ENCODE results near the gene SLC30A10. TPM values are rescaled to one million over a fixed set of nuclear protein-coding genes. Genes with fewer than 3 reads are reported as not detected.
"Not testable (repeated sequence)": the region's sequence is repeated elsewhere in the genome, so short reads cannot be mapped to it uniquely, and the experiment has no call there.

SLC30A10 gene
- total RNA-seq, 4 donors from 2014 or later = 0.63 to 1.4 TPM; not detected in 2

GRCh38 chr1:219906924-219907771, 21.2 kb downstream of the SLC30A10 start:
- 66 to 74% methylated on average over 5 of the region's 5 CpGs for WGBS, 2 donors
- DNase-seq (ENCODE audit: low spot score in 2 of 2) = no peak
- TF ChIP-seq EP300 (IDR thresholded peaks at IDR 0.05) (peak in 1 of 2 donors; percentile 8), POLR2A (IDR thresholded peaks at IDR 0.05) (no peak), CTCF (IDR thresholded peaks at IDR 0.05) (no peak)
- H3K27me3 ChIP-seq = no peaks in the 10 kb centered on the region
- H3K4me1 ChIP-seq = no peaks in the 10 kb centered on the region
- no peak overlapping the region for H3K4me3 ChIP-seq
- H3K36me3 ChIP-seq = no peaks in the 10 kb centered on the region
- no peak overlapping the region for H3K27ac ChIP-seq
- no peaks in the 10 kb centered on the region for H3K9me3 ChIP-seq

- H3K4me1 ChIP-seq; H3K27me3 ChIP-seq; H3K4me3 ChIP-seq; H3K36me3 ChIP-seq; H3K9me3 ChIP-seq; H3K27ac ChIP-seq; DNase-seq (ENCODE audit: low spot score in 2 of 2): not testable (repeated sequence)
- WGBS, 2 donors = 93 to 95% methylated on average over 8 of the region's 8 CpGs
Observed at GRCh38 chr1:219906565-219906923, 21.8 kb downstream of the SLC30A10 start.

- H3K27me3 ChIP-seq = no peaks in the 10 kb centered on the region
- TF ChIP-seq POLR2A (IDR thresholded peaks at IDR 0.05) = no peak
- TF ChIP-seq EP300 (IDR thresholded peaks at IDR 0.05) = no peak
- no peak for TF ChIP-seq CTCF (IDR thresholded peaks at IDR 0.05)
- no peaks in the 10 kb centered on the region for H3K9me3 ChIP-seq
- no peaks in the 10 kb centered on the region for H3K4me1 ChIP-seq
- 85 to 96% methylated on average over 4 of the region's 4 CpGs for WGBS, 2 donors
- H3K4me3 ChIP-seq = no peak overlapping the region
- no peaks in the 10 kb centered on the region for H3K36me3 ChIP-seq
- no peak for DNase-seq (ENCODE audit: low spot score in 2 of 2)
- no peak overlapping the region for H3K27ac ChIP-seq
Observed at GRCh38 chr1:219905524-219905923, 22.8 kb downstream of the SLC30A10 start.

GRCh38 chr1:219904934-219905333, 23.4 kb downstream of the SLC30A10 start:
- TF ChIP-seq POLR2A (IDR thresholded peaks at IDR 0.05) (no peak), EP300 (IDR thresholded peaks at IDR 0.05) (no peak), CTCF (IDR thresholded peaks at IDR 0.05) (no peak)
- Histone ChIP-seq H3K4me1 (no peaks in the 10 kb centered on the region), H3K27me3 (no peaks in the 10 kb centered on the region), H3K4me3 (no peak overlapping the region), H3K36me3 (no peaks in the 10 kb centered on the region), H3K9me3 (no peaks in the 10 kb centered on the region), H3K27ac (no peak overlapping the region)
- 59 to 67% methylated on average over 2 of the region's 2 CpGs for WGBS, 2 donors
- DNase-seq (ENCODE audit: low spot score in 2 of 2) = no peak

- 76 to 84% methylated on average over 5 of the region's 5 CpGs for WGBS, 2 donors
- H3K36me3 ChIP-seq = no peaks in the 10 kb centered on the region
- H3K4me3 ChIP-seq = no peak overlapping the region
- H3K27ac ChIP-seq = no peak overlapping the region
- no peak for DNase-seq (ENCODE audit: low spot score in 2 of 2)
- H3K9me3 ChIP-seq = no peaks in the 10 kb centered on the region
- no peaks in the 10 kb centered on the region for H3K4me1 ChIP-seq
- TF ChIP-seq POLR2A (IDR thresholded peaks at IDR 0.05) (no peak), CTCF (IDR thresholded peaks at IDR 0.05) (no peak), EP300 (IDR thresholded peaks at IDR 0.05) (no peak)
- H3K27me3 ChIP-seq = no peaks in the 10 kb centered on the region
Observed at GRCh38 chr1:219903353-219903871, 24.9 kb downstream of the SLC30A10 start.

Measured in tibial nerve (tissue), 4 donors.